K562 (cell line): ENCODE data around the gene SPIC. TPM values are rescaled to one million over a fixed set of nuclear protein-coding genes. Genes with fewer than 3 reads are reported as not detected.

Experiments
- polyA plus RNA-seq, 8 experiments: library from polyadenylated mRNA; depleted of rRNA in 4 of 8; stranded (reverse) in 5 of 8; unstranded in 3 of 8; fragments of >200 nt; fragmentation: Nextera tagmentation in 2 of 8; fragmentation: Illumina TruSeq in 1 of 8; extraction: Ambion mirVana in 2 of 8; extraction: Trizol in 1 of 8; gene quantifications; 2 replicates each; pipeline versions ENCODE4 v1.2.1 to v1.2.3, GENCODE V29; 2011 to 2014; ENCODE audit warnings: inconsistent platforms in 1 of 8, missing spikeins in 1 of 8
- small RNA-seq: library from RNA; depleted of rRNA; stranded (forward); fragments of <200 nt; gene quantifications from one replicate; pipeline ENCODE3, GENCODE V24; 2014
- total RNA-seq, 7 experiments: library from RNA; depleted of rRNA in 6 of 7; stranded (reverse); fragments of >200 nt in 6 of 7; fragmentation: Illumina TruSeq in 2 of 7; extraction: Trizol in 2 of 7; gene quantifications; 2 replicates each; pipeline versions ENCODE4 v1.2.1 to v1.2.3, GENCODE V29; 2011 to 2021; ENCODE audit warnings: low replicate concordance in 1 of 7

The SPIC gene
- total and polyA plus RNA-seq, 9 of the 15 experiments (the other 6 are each of a cell fraction or from before 2014, with no cell fraction given) = not detected

Small RNA genes lying within 50 kb of the gene (small RNA-seq; reads per million reads assigned to genes)
- gene RF00019 (not detected), gene RNA5SP367 (not detected), gene RNU5E-5P (1.1 reads per million, percentile 61 among the genes with 10 or more reads in this experiment)

Other genes starting within 250 kb of the SPIC start
- 18.5 and 19.7 TPM in 2 replicates for gene UTP20, start 195.2 kb upstream of the SPIC start, total RNA-seq (2014; rRNA removed)
- 32.6 and 33.4 TPM in 2 replicates for gene UTP20, start 195.2 kb upstream of the SPIC start, total RNA-seq (2014; rRNA removed; fragmentation: Illumina TruSeq; extraction: Trizol)
- gene UTP20, start 195.2 kb upstream of the SPIC start, total RNA-seq (2015; rRNA removed; fragmentation: Illumina TruSeq; extraction: Trizol) = 38.2 and 41.3 TPM in 2 replicates
- gene UTP20, start 195.2 kb upstream of the SPIC start, total RNA-seq (2021) = 25.8 and 28.1 TPM in 2 replicates
- 14.3 and 20.7 TPM in 2 replicates for gene UTP20, start 195.2 kb upstream of the SPIC start, polyA plus RNA-seq (2011; rRNA removed)
- gene UTP20, start 195.2 kb upstream of the SPIC start, polyA plus RNA-seq (2014; fragmentation: Illumina TruSeq; extraction: Trizol) = 19.1 and 23.7 TPM in 2 replicates
- 1 to 10 TPM; 4.3 to 7.4 TPM for gene UTP20, start 195.2 kb upstream of the SPIC start, polyA plus RNA-seq (2014; fragmentation: Nextera tagmentation; extraction: Ambion mirVana)
- 15.6 and 15.9 TPM in 2 replicates for gene UTP20, start 195.2 kb upstream of the SPIC start, polyA plus RNA-seq (2014; rRNA removed)
- 52.5 and 53.0 TPM in 2 replicates for gene ARL1, start 67.6 kb upstream of the SPIC start, total RNA-seq (2014; rRNA removed)
- gene ARL1, start 67.6 kb upstream of the SPIC start, total RNA-seq (2014; rRNA removed; fragmentation: Illumina TruSeq; extraction: Trizol) = 68.6 and 82.2 TPM in 2 replicates
- 61.2 and 64.4 TPM in 2 replicates for gene ARL1, start 67.6 kb upstream of the SPIC start, total RNA-seq (2015; rRNA removed; fragmentation: Illumina TruSeq; extraction: Trizol)
- 68.5 and 70.6 TPM in 2 replicates for gene ARL1, start 67.6 kb upstream of the SPIC start, total RNA-seq (2021)
- 116 and 124 TPM in 2 replicates for gene ARL1, start 67.6 kb upstream of the SPIC start, polyA plus RNA-seq (2011; rRNA removed)
- 83.4 and 83.6 TPM in 2 replicates for gene ARL1, start 67.6 kb upstream of the SPIC start, polyA plus RNA-seq (2014; fragmentation: Illumina TruSeq; extraction: Trizol)
- gene ARL1, start 67.6 kb upstream of the SPIC start, polyA plus RNA-seq (2014; fragmentation: Nextera tagmentation; extraction: Ambion mirVana) = 100 to 1,000 TPM; 126 to 127 TPM
- 61.0 and 83.8 TPM in 2 replicates for gene ARL1, start 67.6 kb upstream of the SPIC start, polyA plus RNA-seq (2014; rRNA removed)
- not detected in 2 replicates for gene MYBPC1, start 119.6 kb downstream of the SPIC start, total RNA-seq (2014; rRNA removed)
- gene MYBPC1, start 119.6 kb downstream of the SPIC start, total RNA-seq (2014; rRNA removed; fragmentation: Illumina TruSeq; extraction: Trizol) = not detected in 2 replicates
- not detected in 2 replicates for gene MYBPC1, start 119.6 kb downstream of the SPIC start, total RNA-seq (2015; rRNA removed; fragmentation: Illumina TruSeq; extraction: Trizol)
- gene MYBPC1, start 119.6 kb downstream of the SPIC start, total RNA-seq (2021) = not detected in 2 replicates
- gene MYBPC1, start 119.6 kb downstream of the SPIC start, polyA plus RNA-seq (2011; rRNA removed) = not detected in 2 replicates
- not detected in 2 replicates for gene MYBPC1, start 119.6 kb downstream of the SPIC start, polyA plus RNA-seq (2014; fragmentation: Illumina TruSeq; extraction: Trizol)
- gene MYBPC1, start 119.6 kb downstream of the SPIC start, polyA plus RNA-seq (2014; fragmentation: Nextera tagmentation; extraction: Ambion mirVana) = not detected
- gene MYBPC1, start 119.6 kb downstream of the SPIC start, polyA plus RNA-seq (2014; rRNA removed) = not detected in 2 replicates
- 170 and 210 TPM in 2 replicates for gene CHPT1, start 222.3 kb downstream of the SPIC start, total RNA-seq (2014; rRNA removed)
- gene CHPT1, start 222.3 kb downstream of the SPIC start, total RNA-seq (2014; rRNA removed; fragmentation: Illumina TruSeq; extraction: Trizol) = 112 and 123 TPM in 2 replicates
- 75.4 and 75.5 TPM in 2 replicates for gene CHPT1, start 222.3 kb downstream of the SPIC start, total RNA-seq (2015; rRNA removed; fragmentation: Illumina TruSeq; extraction: Trizol)
- gene CHPT1, start 222.3 kb downstream of the SPIC start, total RNA-seq (2021) = 95.0 and 103 TPM in 2 replicates
- 66.5 and 91.9 TPM in 2 replicates for gene CHPT1, start 222.3 kb downstream of the SPIC start, polyA plus RNA-seq (2011; rRNA removed)
- 62.8 and 69.4 TPM in 2 replicates for gene CHPT1, start 222.3 kb downstream of the SPIC start, polyA plus RNA-seq (2014; fragmentation: Illumina TruSeq; extraction: Trizol)
- gene CHPT1, start 222.3 kb downstream of the SPIC start, polyA plus RNA-seq (2014; fragmentation: Nextera tagmentation; extraction: Ambion mirVana) = 10 to 100 TPM; 15.3 to 24.3 TPM
- gene CHPT1, start 222.3 kb downstream of the SPIC start, polyA plus RNA-seq (2014; rRNA removed) = 92.5 and 111 TPM in 2 replicates